Stimulated activated CD4-positive, alpha-beta T cell treated with anti-CD3 and anti-CD28 coated beads, Interleukin-4, amount 100 ng/mL, for 4 hours (primary cell): ENCODE measurements around the gene DMBT1.

Experiments
- DNase-seq, 2 experiments: peaks; one replicate each; pipeline ENCODE4 v3.0.0-alpha.2; 2020

Gene DMBT1

GRCh38 chr10:122560279-122560804 lies at the start of gene DMBT1:
TSS of gene DMBT1 (plus strand) at chr10:122560754. CDS start at chr10:122560771, 17 bp downstream.
- no peak for DNase-seq

DNA sequence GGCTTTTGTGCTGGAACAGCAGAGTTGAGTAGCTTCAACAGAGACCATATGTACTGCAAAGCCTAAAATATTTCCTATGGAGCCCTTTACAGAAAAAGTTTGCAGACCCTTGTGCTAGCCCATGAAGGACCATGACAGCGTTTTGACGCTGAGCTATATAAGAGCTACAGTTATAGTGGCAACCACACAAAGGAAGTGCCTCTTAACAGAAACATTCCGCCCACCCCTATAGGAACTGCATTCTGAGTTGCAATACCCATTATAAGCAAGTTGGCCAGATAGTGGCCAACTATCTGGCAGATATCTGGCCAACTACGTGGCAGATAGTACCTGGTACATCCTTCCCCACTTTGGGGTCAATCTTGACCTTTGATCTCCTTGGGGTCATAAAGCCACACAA lies 47.5 kb upstream of the DMBT1 start:
- no peak for DNase-seq

GRCh38 chr10:122514045-122514840 lies 46.3 kb upstream of the DMBT1 start:
- DNase-seq: no peak

GRCh38 chr10:122515022-122515424 lies 45.5 kb upstream of the DMBT1 start:
- DNase-seq: no peak

DNA sequence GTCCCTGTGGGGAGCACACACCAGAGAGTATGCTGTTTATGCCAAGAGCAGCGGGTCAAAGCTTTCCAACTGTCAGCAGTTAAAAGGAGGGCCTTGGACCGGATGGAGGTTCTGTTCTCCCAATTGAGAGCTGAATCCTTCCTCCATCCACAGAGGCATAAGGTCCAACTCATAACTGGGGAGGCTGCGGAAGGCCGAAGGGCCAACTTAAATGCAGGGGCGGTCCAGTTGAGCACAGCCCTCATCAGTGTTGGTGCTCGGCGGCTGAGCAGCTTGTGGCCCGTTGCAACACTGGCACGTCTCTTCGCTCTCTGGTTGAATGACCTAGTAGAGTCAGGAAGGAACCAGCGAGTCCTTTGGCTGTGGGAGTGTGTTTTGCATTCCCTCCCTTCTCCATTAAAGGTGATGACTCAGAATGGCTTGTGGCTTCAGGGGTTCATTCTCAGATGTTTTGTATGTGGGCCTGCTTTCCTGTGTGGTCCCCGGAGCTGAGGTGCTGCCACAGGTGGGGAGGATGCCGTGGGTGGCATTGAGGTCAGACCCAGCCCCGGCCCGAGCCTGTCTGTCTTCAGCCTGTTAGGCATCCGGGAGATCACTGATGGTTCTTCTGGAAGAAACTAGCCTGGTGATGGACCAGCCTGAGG lies 44.8 kb upstream of the DMBT1 start:
- DNase-seq: peak; percentile 17 to 43

DNA sequence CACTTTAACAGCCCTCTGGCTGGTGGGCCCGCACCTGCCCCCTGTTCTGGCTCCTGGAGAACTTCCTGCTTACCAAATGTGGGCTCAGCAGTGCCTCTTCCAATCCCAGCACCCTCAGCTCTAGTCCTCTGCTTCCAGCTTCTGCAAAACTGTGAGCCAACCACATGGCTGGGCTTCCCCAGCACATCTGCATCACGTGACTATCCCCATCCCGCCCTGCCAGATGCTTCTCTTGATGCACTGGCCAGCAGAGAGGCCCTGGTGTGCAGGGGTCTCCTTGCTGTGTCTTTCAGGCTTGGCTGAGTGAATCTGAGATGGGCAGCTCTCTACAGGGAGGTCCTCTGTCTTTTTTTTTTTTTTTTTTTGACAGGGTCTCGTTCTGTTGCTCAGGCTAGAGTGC lies 43.8 kb upstream of the DMBT1 start:
- no peak for DNase-seq

DNA sequence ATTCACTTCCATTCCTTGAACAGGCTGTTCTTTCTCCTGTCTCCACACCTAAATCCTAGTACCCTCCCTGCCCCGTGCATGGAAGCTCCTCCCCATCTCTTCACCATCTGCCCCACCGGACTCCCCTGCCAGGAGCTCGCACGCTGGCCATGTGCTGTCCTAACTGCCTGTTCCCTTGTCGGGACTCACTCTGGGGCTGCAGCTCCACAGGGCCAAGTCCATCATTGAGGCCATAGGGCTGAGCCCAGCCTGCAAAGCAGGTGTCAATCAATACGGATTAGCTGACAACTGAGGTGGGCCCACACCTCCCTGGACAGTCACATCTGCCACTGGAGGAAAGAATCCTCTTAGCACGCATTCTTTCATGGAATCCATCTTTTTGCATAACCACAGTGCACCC lies 41.4 kb upstream of the DMBT1 start:
- DNase-seq: no peak

GRCh38 chr10:122519873-122520272 lies 40.7 kb upstream of the DMBT1 start:
- no peak for DNase-seq

DNA sequence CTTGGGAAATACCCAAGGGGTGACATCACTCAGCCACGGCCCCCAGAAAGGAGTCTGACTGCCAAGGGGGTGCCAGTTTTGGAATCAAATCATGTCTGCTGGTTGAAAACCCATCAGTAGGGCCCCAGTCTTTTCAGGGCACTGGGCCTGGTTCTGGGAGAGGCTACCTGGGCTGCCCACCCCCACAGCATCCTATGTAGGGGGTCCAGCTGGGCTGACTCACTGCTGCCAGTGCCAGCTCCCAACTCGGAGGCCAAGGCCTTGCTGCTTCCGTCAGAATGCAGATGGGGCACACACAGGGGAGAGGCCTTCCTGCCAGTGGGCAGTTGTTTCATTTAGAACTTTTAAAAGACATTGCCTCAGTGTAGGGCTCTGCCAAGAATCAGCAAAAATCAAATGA lies 39.5 kb upstream of the DMBT1 start:
- DNase-seq: no peak

DNA sequence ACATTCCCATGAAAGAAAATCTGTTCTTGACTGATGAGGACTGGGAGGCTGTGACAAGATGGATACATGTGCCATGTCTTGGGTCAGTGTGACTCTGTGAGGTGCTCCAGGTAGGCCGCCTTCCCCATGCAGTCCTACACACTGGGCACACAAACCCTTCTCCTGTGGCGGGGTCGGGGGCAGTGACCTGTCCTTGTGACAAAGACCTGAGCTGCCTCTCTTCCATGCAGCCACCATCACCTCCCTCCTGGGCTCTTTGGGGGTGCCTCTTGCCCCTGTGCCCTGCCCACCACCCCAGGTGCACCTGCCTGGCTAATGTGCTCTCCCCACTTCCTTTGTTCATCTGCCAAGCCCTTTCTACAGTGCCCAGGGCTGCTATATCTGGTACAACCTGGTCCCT lies 35.7 kb upstream of the DMBT1 start:
- no peak for DNase-seq

DNA sequence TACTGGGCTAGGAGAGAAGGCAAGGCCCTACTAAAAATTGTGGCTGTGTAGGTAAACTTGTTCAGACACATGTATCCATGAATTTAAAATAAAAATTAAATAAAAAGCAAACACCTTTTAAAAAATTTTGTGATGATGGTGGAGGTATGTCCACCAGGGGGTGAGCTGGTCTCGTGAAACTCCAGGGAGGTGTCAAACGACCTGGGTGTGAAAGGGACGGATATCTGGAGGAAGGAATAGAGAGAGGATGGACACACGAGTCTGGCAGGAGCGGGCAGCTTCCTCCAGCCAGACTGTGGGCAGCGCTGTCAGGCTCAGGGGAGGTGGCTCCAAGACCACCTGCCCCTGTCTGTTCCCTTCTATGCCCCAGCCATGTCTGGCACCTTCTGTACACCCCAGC lies 34.8 kb upstream of the DMBT1 start:
- no peak for DNase-seq

DNA sequence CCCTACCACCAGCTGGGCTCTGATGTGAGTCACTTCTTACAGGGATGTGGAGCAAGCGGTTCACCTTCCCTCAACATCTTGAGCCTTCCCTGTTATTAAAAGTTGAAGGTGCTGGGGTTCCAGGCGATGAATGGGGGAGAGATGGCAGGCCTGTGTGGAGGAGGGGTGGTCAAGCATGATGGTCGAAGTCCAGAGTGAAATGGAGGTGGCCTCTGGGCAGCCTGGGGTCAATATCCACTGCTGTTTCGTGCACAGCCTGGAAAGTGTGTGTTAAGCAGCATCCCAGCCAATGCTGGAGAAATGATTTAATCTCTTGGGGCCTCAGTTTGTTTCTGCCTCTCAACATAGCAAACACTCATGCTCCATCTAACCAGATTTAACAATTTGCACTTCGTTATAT lies 33.7 kb upstream of the DMBT1 start:
- no peak for DNase-seq

- no peak for DNase-seq
Observed at GRCh38 chr10:122530177-122530576, 30.4 kb upstream of the DMBT1 start.

GRCh38 chr10:122531261-122531660 lies 29.3 kb upstream of the DMBT1 start:
- DNase-seq: no peak

- DNase-seq: no peak
Observed at GRCh38 chr10:122531939-122532338, 28.6 kb upstream of the DMBT1 start.

GRCh38 chr10:122532601-122533296 lies 27.8 kb upstream of the DMBT1 start:
- DNase-seq: no peak

DNA sequence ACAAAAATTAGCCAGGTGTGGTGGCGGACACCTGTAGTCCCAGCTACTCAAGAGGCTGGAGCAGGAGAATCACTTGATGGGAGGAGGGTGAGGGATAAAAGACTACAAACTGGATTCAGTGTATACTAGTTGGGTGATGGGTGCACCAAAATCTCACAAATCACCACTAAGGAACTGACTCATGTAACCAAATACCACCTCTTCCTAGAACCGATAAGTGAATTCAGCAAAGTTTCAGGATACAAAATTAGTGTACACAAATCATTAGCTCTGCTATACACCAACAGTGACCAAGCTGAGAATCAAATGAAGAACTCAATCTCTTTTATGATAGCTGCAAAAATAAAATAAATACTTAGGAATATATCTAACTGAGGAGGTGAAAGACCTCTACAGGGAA lies 23.0 kb upstream of the DMBT1 start:
- DNase-seq: no peak

DNA sequence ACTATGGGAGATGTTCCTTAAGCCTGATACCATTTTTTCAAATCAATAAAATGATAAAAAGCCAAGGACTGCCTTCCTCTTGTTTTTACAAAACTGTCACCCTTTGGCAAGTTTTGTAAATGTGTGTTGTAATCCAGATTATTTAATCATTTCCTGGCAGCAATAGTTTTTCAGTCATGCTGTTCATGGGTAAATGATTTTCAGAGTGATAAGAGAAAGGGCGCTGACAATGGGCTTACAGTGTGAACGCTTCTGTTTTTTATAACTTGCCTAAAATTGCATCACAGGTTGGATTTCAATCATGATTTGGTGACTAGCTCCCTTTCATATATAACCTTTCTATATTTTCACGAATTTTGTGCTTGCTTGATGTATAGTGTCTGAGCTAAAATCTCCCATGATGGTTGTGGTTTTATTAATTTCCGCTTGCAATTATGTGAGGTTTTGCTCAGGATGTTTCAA lies 19.0 kb upstream of the DMBT1 start:
- no peak for DNase-seq

DNA sequence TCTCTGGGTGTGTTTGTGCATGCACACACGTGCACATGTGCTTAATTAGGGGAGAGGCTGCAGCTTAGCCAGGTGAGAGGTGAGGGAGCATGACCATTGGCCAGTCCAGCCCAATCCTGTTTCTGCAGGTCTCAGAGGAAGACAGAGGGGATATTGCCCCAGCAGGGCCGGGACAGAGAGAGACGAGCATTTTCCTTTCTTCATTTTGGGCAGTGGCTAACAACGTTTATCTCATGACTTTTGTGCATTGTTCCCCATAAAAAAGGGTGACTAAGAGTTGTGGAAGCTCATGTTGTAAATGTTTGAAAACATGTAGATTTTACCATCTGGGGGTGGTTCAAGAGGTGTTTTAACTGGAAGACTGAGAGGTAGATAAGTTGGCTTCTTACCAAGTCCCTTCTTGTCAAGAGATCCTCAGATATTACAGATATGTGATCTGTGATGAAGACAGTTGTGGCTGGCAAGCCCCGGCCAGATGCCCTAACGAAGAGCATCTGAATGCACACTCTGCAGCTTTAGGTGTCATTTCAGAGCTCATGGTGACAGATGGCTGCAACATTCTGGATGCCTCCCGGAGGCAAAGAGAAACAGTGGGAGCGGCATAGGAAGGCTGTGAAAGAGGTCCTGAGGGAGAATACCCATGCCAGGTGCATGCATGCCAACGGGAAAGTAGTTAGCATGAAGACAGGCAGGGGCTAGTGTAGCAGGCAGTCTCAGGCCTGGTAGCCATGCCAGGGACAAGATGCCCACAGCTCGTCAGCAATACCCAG lies 16.7 kb upstream of the DMBT1 start:
- no peak for DNase-seq

- no peak for DNase-seq
Observed at GRCh38 chr10:122544493-122544892, 16.1 kb upstream of the DMBT1 start.

DNA sequence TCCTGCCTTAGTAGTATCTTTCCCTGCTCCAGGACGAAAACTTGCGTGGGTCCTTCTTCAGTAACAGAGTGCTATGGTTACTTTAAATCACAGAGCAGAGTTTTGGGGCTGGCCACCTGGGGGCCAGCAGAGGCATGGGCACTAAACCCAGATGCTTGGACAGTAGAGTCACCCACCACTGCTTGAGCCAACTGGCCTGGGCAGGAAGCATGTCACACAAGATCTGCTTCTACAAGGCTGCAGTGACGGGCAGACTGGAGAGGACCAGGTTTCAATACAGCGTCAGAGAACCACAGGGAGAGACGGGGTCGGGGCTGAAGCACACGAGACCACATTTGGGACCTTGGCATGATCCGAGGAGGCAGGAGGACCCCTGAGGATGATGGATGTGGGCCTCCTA lies 14.3 kb upstream of the DMBT1 start:
- no peak for DNase-seq

DNA sequence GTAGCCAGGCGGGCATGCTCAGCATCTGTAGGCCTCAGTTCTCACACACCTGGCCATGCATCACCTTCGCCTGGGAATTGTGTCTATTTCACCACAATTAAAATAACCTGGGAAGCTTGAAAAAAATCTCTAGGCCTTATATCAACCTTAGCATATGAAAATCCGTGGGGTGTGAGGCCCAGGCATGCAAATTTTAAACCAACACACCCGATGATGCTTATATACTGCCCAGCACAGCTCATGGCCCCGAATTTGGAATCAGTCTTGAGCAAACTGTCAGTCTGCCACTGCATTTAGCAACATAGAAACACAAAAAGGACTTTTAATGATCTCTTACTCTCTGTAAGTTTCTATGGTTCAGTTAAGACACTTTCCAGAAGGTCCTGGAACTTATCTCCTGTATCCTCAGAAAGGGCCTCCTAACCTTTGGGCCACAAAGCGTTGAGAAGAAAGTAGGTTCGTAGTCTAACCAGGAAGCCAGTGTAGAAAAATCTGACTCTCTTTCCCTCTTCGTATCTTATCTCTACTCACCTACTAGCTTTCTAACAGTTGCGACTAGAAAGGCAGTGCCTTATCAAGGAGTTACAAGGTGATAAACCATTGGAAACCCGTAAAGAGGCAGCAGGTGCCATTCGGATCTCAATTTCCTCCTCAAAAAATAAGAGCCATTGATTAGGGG lies 12.0 kb upstream of the DMBT1 start:
- no peak for DNase-seq
